IMR-90 (cell line): ENCODE data around the gene PPOX. TPM values are rescaled to one million over a fixed set of nuclear protein-coding genes. Genes with fewer than 3 reads are reported as not detected.

Experiments used
- ATAC-seq: fragments of 200-7000 bp; cut with Tn5 transposase; 2 replicates; pipeline ENCODE4 v1.9.1; 2020; ENCODE audit warnings: low read depth, mild to moderate bottlenecking, moderate library complexity
- BruUV-seq: library from RNA; stranded (reverse); fragments of 400-500 nt; replicated peaks from 2 replicates; lab custom pipeline; 2021; lab: Mats Ljungman, UMichigan
- CTCF ChIA-PET: fragments of 300-600 bp; formaldehyde crosslinking; extraction: SDS; loops from one replicate; lab custom pipeline; 2021; ENCODE audit warnings: antibody characterized with exemption; lab: Yijun Ruan, JAX
- POLR2A ChIA-PET: fragments of 300-600 bp; sonication (Branson Sonifier 250); formaldehyde crosslinking; loops from one replicate; lab custom pipeline; 2022; ENCODE audit warnings: antibody characterized with exemption; ENCODE audit not compliant: unreplicated experiment; lab: Charles Lee
- DNase-seq: peaks from one replicate; pipeline ENCODE4 v3.0.0; 2013
- H2AFZ ChIP-seq: replicated peaks from 2 replicates; pipeline ENCODE3; 2013; ENCODE audit warnings: low read length, mild to moderate bottlenecking; ENCODE audit not compliant: poor library complexity
- H2AK5ac ChIP-seq: 2 replicates; pipeline ENCODE4 v1.6.1; 2013; ENCODE audit warnings: low read depth, low read length, inconsistent platforms
- H2AK9ac ChIP-seq: replicated peaks from 2 replicates; pipeline ENCODE3; 2013; ENCODE audit warnings: mild to moderate bottlenecking, low read depth, low read length, moderate library complexity; ENCODE audit not compliant: poor library complexity
- H2BK120ac ChIP-seq: 2 replicates; pipeline ENCODE4 v1.6.1; 2013; ENCODE audit warnings: low read depth, low read length, inconsistent platforms
- H2BK15ac ChIP-seq: 3 replicates; pipeline ENCODE4 v1.6.1; 2013; ENCODE audit warnings: low read depth, low read length, inconsistent platforms
- H2BK20ac ChIP-seq: 2 replicates; pipeline ENCODE4 v1.6.1; 2013; ENCODE audit warnings: low read depth, mild to moderate bottlenecking, inconsistent platforms, low read length, moderate library complexity
- H2BK5ac ChIP-seq: 2 replicates; pipeline ENCODE4 v1.6.1; 2013; ENCODE audit warnings: mild to moderate bottlenecking, low read depth, low read length, inconsistent platforms; ENCODE audit not compliant: poor library complexity, severe bottlenecking
- H3K14ac ChIP-seq: replicated peaks from 2 replicates; pipeline ENCODE4 v1.6.1; 2013; ENCODE audit warnings: low read depth, low read length, inconsistent platforms
- H3K18ac ChIP-seq: 2 replicates; pipeline ENCODE4 v1.6.1; 2013; ENCODE audit warnings: low read depth, low read length, control low read depth
- H3K23ac ChIP-seq: 2 replicates; pipeline ENCODE4 v1.6.1; 2013; ENCODE audit warnings: low read depth, low read length, inconsistent platforms
- H3K27ac ChIP-seq: 2 replicates; pipeline ENCODE4 v1.5.1; 2013; ENCODE audit warnings: mild to moderate bottlenecking, control low read depth, low read length; ENCODE audit not compliant: insufficient read depth
- H3K27me3 ChIP-seq: 2 replicates; pipeline ENCODE4 v1.6.1; 2013; ENCODE audit warnings: low read length; ENCODE audit not compliant: control insufficient read depth, insufficient read depth
- H3K36me3 ChIP-seq: 2 replicates; pipeline ENCODE4 v1.6.1; 2013; ENCODE audit warnings: low read length, mixed read lengths; ENCODE audit not compliant: control insufficient read depth, insufficient read depth
- H3K4ac ChIP-seq: 2 replicates; pipeline ENCODE4 v1.6.1; 2013; ENCODE audit warnings: low read depth, low read length, inconsistent platforms
- H3K4me1 ChIP-seq: 2 replicates; pipeline ENCODE4 v1.6.1; 2013; ENCODE audit warnings: low read length, mixed read lengths; ENCODE audit not compliant: control insufficient read depth, insufficient read depth
- H3K4me2 ChIP-seq: 2 replicates; pipeline ENCODE4 v1.6.1; 2013; ENCODE audit warnings: low read depth, mild to moderate bottlenecking, control low read depth, low read length, moderate library complexity
- H3K4me3 ChIP-seq: 2 replicates; pipeline ENCODE4 v1.5.1; 2013; ENCODE audit warnings: low read depth, mild to moderate bottlenecking, control low read depth, low read length, moderate library complexity; ENCODE audit not compliant: insufficient read depth
- H3K56ac ChIP-seq: 2 replicates; pipeline ENCODE4 v1.6.1; 2013; ENCODE audit warnings: low read length, inconsistent platforms; ENCODE audit not compliant: insufficient read depth; ENCODE audit errors: extremely low read depth
- H3K79me1 ChIP-seq, 2 experiments: 2 replicates each; pipeline ENCODE4 v1.6.1; 2013; ENCODE audit warnings: low read length in 2 of 2, inconsistent platforms in 1 of 2, low read depth in 1 of 2
- H3K9ac ChIP-seq: 2 replicates; pipeline ENCODE4 v1.6.1; 2013; ENCODE audit warnings: low read depth, low read length, control low read depth
- H3K9me1 ChIP-seq: 2 replicates; pipeline ENCODE4 v1.6.1; 2013; ENCODE audit warnings: low read length, inconsistent platforms; ENCODE audit not compliant: insufficient read depth
- H3K9me3 ChIP-seq: 2 replicates; pipeline ENCODE4 v1.6.1; 2013; ENCODE audit warnings: low read length; ENCODE audit not compliant: control insufficient read depth, insufficient read depth
- H4K20me1 ChIP-seq: 2 replicates; pipeline ENCODE4 v1.6.1; 2013; ENCODE audit warnings: low read length, inconsistent platforms; ENCODE audit not compliant: insufficient read depth
- H4K5ac ChIP-seq: 2 replicates; pipeline ENCODE4 v1.6.1; 2013; ENCODE audit warnings: mild to moderate bottlenecking, low read depth, low read length, control low read depth
- H4K8ac ChIP-seq, 2 experiments: 2 replicates each; pipeline ENCODE4 v1.6.1; 2013; ENCODE audit warnings: low read depth in 2 of 2, low read length in 2 of 2, control low read depth in 1 of 2, inconsistent platforms in 1 of 2
- H4K91ac ChIP-seq: 2 replicates; pipeline ENCODE4 v1.6.1; 2013; ENCODE audit warnings: low read depth, low read length, inconsistent platforms; ENCODE audit not compliant: insufficient read depth
- BHLHE40 ChIP-seq: fragments of 150-350 bp; IDR thresholded peaks from 2 replicates; pipeline ENCODE4 v1.6.1; 2016; ENCODE audit warnings: mild to moderate bottlenecking, low read depth, low read length
- CEBPB ChIP-seq: IDR thresholded peaks from 2 replicates; pipeline ENCODE4 v1.6.1; 2012; ENCODE audit warnings: low read depth, low read length, improper control_type of control experiment
- CHD1 ChIP-seq: IDR thresholded peaks from 2 replicates; pipeline ENCODE4 v1.6.1; 2012; ENCODE audit warnings: low read depth, low read length, improper control_type of control experiment
- ELK1 ChIP-seq: fragments of 150-350 bp; IDR thresholded peaks from 2 replicates; pipeline ENCODE4 v1.6.1; 2016; ENCODE audit warnings: low read depth, mild to moderate bottlenecking, low read length, moderate library complexity, borderline replicate concordance
- FOS ChIP-seq: fragments of 150-350 bp; IDR thresholded peaks from 2 replicates; pipeline ENCODE4 v1.6.1; 2016; ENCODE audit warnings: low read depth, low read length
- MAFK ChIP-seq: IDR thresholded peaks from 2 replicates; pipeline ENCODE4 v1.6.1; 2012; ENCODE audit warnings: low read depth, low read length, improper control_type of control experiment
- MAZ ChIP-seq: IDR thresholded peaks from 2 replicates; pipeline ENCODE4 v1.6.1; 2012; ENCODE audit warnings: low read depth, mild to moderate bottlenecking, low read length, improper control_type of control experiment, moderate library complexity, borderline replicate concordance
- NFE2L2 ChIP-seq: fragments of 150-350 bp; IDR thresholded peaks from 2 replicates; pipeline ENCODE4 v1.6.1; 2016; ENCODE audit warnings: low read depth, mild to moderate bottlenecking, low read length
- POLR2A ChIP-seq: IDR thresholded peaks from 2 replicates; pipeline ENCODE4 v1.6.1; 2012; ENCODE audit warnings: mild to moderate bottlenecking, low read depth, low read length
- RAD21 ChIP-seq: IDR thresholded peaks from 2 replicates; pipeline ENCODE4 v1.6.1; 2012; ENCODE audit warnings: low read length, improper control_type of control experiment
- RCOR1 ChIP-seq: IDR thresholded peaks from 2 replicates; pipeline ENCODE4 v1.6.1; 2012; ENCODE audit warnings: mild to moderate bottlenecking, low read length, improper control_type of control experiment; ENCODE audit not compliant: insufficient replicate concordance
- RFX5 ChIP-seq: IDR thresholded peaks from 2 replicates; pipeline ENCODE4 v1.8.0; 2012; ENCODE audit warnings: low read depth, mild to moderate bottlenecking, low read length, moderate library complexity
- SMC3 ChIP-seq: fragments of 150-350 bp; IDR thresholded peaks from 2 replicates; pipeline ENCODE4 v1.6.1; 2016; ENCODE audit warnings: low read depth, mild to moderate bottlenecking, antibody characterized with exemption, low read length, moderate library complexity
- WGBS, 2 experiments: methylation state at CpG; one replicate each; pipeline versions ENCODE4 v1.1.5 to v1.1.7; 2013; ENCODE audit warnings: missing lambda C conversion rate in 2 of 2; ENCODE audit not compliant: insufficient read length in 1 of 2; ENCODE audit errors: extremely low coverage in 2 of 2; 5-methylcytosine and 5-hydroxymethylcytosine counted together
- dilution Hi-C: fragments of 300-500 bp; cut with HindIII; formaldehyde crosslinking; loops from one replicate; pipeline ENCODE4 v1.14.3; 2018; ENCODE audit warnings: low sequenced_read_pairs; ENCODE audit not compliant: unreplicated experiment
- in situ Hi-C: fragments of 300-500 bp; cut with MboI; formaldehyde crosslinking; loops from 3 replicates; pipeline ENCODE4 v1.14.3; 2019; ENCODE audit warnings: low sequenced_read_pairs, inconsistent platforms, mixed read lengths
- intact Hi-C: fragments of 100-400 bp; cut with micrococcal nuclease; formaldehyde crosslinking; loops from 2 replicates; pipeline ENCODE4 v1.10.0; 2022
- polyA plus RNA-seq, 3 experiments: library from polyadenylated mRNA; depleted of rRNA; stranded (reverse); fragments of >200 nt; gene quantifications; 2 replicates each; pipeline ENCODE4 v1.2.3, GENCODE V29; 2012; ENCODE audit warnings: low replicate concordance in 1 of 3
- total RNA-seq: library from RNA; depleted of rRNA; stranded (reverse); fragments of >200 nt; gene quantifications from 2 replicates; pipeline ENCODE4 v1.2.3, GENCODE V29; 2012
- TF ChIP-seq, protein P1 (sequence below): fragments of 150-350 bp; IDR thresholded peaks from 2 replicates; pipeline ENCODE4 v1.6.1; 2017; ENCODE audit warnings: mild to moderate bottlenecking, antibody characterized with exemption, low read length, low read depth
- TF ChIP-seq, protein P2 (sequence below): conservative IDR thresholded peaks from 2 replicates; pipeline ENCODE4 v1.5.1; 2012; ENCODE audit warnings: mild to moderate bottlenecking, low read depth, low read length, improper control_type of control experiment

PPOX gene
- total and polyA plus RNA-seq, 2 of the 4 experiments (the other 2 are of a cell fraction) = 6.1 to 14.3 TPM

DNA sequence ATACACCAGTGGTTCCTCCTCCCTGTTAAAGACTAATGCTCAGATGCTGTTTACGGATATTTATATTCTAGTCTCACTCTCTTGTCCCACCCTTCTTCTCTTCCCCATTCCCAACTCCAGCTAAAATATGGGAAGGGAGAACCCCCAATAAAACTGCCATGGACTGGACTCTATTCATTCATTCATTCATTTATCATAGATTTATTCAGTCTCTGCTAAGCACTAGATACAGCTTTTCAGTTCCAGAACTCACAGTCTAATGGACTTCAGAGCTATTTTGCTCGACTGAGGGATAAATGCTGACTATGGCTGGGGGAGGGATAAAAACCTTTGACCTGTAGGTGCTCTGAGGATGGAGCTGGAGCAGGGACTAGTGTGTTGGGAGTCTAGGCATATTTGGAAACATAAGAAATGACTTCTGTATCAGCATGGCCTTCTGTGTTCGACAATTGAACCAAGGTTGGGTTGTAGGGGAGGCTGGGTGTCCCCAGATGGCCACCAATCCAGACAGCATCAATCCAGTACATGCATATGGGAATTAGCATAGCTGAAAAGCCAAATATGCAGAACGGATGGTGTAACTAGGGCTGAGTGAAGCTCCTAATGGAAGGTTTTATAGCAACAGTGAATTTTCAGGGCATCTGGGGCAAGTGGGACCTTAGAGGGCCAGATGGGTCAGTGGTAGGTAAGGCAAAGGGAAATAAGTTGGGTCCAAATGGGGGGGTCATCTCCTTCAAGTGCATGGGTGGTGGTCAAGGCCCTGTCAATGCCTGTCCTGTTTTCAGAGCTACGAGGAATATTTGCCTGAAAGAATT lies 53.1 kb downstream of the PPOX start:
- no peak overlapping the region for H2AFZ ChIP-seq
- CTCF ChIA-PET = no interaction called here
- no peak overlapping the region for H3K23ac ChIP-seq
- H3K56ac ChIP-seq = no peak overlapping the region
- H3K27me3 ChIP-seq = no peaks in the 10 kb centered on the region; the same call in 1 of the 2 replicates
- H2AK9ac ChIP-seq = peak overlapping the region; percentile 47
- peaks cover 11% of the 10 kb centered on the region for H3K4me1 ChIP-seq
- intact Hi-C loops (no loop called here), dilution Hi-C loops (no loop called here), in situ Hi-C loops (loop anchor here (10.0 kb wide), 1 partner anchor 526 kb away; the partner anchor contains the start of gene DUSP12)
- H3K18ac ChIP-seq = no peak overlapping the region
- H3K9me1 ChIP-seq = peaks cover 14% of the 10 kb centered on the region
- ATAC-seq (no peak), DNase-seq (no peak)
- H3K14ac ChIP-seq = no peak overlapping the region
- no peak overlapping the region for H4K8ac ChIP-seq
- no peak overlapping the region for H4K91ac ChIP-seq
- BruUV-seq = no TSS peak
- H4K5ac ChIP-seq = no peak overlapping the region
- no peak overlapping the region for H3K9ac ChIP-seq
- H3K27ac ChIP-seq = no peak overlapping the region
- no peaks in the 10 kb centered on the region for H3K79me1 ChIP-seq
- peaks cover 7% of the 10 kb centered on the region; the same call in 1 of the 2 replicates for H3K36me3 ChIP-seq
- no peak overlapping the region for H2AK5ac ChIP-seq
- no peak overlapping the region for H2BK15ac ChIP-seq
- WGBS, 2 experiments = 60% methylated on average over 2 of the region's 5 CpGs; no CpG with 5 or more reads in 1 of the 2 experiments
- no peaks in the 10 kb centered on the region for H3K9me3 ChIP-seq
- H2BK20ac ChIP-seq = no peak overlapping the region
- no peaks in the 10 kb centered on the region for H4K20me1 ChIP-seq
- H3K4me2 ChIP-seq = no peak overlapping the region
- no peak overlapping the region for H2BK120ac ChIP-seq
- POLR2A ChIA-PET = no interaction called here
- no peak overlapping the region for H3K4me3 ChIP-seq
- no peak overlapping the region for H3K4ac ChIP-seq
- H2BK5ac ChIP-seq = no peak overlapping the region
- TF ChIP-seq, protein P1, sequence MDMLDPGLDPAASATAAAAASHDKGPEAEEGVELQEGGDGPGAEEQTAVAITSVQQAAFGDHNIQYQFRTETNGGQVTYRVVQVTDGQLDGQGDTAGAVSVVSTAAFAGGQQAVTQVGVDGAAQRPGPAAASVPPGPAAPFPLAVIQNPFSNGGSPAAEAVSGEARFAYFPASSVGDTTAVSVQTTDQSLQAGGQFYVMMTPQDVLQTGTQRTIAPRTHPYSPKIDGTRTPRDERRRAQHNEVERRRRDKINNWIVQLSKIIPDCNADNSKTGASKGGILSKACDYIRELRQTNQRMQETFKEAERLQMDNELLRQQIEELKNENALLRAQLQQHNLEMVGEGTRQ = no peak
- TF ChIP-seq, protein P2, sequence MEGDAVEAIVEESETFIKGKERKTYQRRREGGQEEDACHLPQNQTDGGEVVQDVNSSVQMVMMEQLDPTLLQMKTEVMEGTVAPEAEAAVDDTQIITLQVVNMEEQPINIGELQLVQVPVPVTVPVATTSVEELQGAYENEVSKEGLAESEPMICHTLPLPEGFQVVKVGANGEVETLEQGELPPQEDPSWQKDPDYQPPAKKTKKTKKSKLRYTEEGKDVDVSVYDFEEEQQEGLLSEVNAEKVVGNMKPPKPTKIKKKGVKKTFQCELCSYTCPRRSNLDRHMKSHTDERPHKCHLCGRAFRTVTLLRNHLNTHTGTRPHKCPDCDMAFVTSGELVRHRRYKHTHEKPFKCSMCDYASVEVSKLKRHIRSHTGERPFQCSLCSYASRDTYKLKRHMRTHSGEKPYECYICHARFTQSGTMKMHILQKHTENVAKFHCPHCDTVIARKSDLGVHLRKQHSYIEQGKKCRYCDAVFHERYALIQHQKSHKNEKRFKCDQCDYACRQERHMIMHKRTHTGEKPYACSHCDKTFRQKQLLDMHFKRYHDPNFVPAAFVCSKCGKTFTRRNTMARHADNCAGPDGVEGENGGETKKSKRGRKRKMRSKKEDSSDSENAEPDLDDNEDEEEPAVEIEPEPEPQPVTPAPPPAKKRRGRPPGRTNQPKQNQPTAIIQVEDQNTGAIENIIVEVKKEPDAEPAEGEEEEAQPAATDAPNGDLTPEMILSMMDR = no peak
- TF ChIP-seq NFE2L2 = no peak
- TF ChIP-seq CEBPB = no peak
- TF ChIP-seq RFX5 = no peak
- TF ChIP-seq ELK1 = no peak
- no peak for TF ChIP-seq CHD1
- TF ChIP-seq RCOR1 = no peak
- TF ChIP-seq MAFK = no peak
- no peak for TF ChIP-seq POLR2A
- no peak for TF ChIP-seq BHLHE40
- no peak for TF ChIP-seq SMC3
- no peak for TF ChIP-seq RAD21
- no peak for TF ChIP-seq FOS
- no peak for TF ChIP-seq MAZ
